H1 (cell line): ENCODE measurements around the gene FRMD4A. TPM values are rescaled to one million over a fixed set of nuclear protein-coding genes. Genes with fewer than 3 reads are reported as not detected.

Source experiments
- CTCF ChIA-PET: fragments of 300-600 bp; sonication (Branson Sonifier 250); formaldehyde crosslinking; loops from one replicate; lab custom pipeline; 2021; ENCODE audit not compliant: partially characterized antibody; lab: Charles Lee
- POLR2A ChIA-PET: fragments of 300-600 bp; sonication (Branson Sonifier 250); formaldehyde crosslinking; loops from one replicate; lab custom pipeline; 2021; ENCODE audit warnings: inconsistent platforms; ENCODE audit not compliant: partially characterized antibody; lab: Charles Lee
- DNase-seq, 2 experiments: peaks; one replicate each; pipeline versions ENCODE4 v3.0.0 to v3.0.0-alpha.2; 2010 to 2022; ENCODE audit warnings: low spot score in 2 of 2, low read depth in 1 of 2, mixed read lengths in 1 of 2
- FAIRE-seq: peaks from 2 replicates; lab custom pipeline; 2011; peaks lifted over from hg19 to GRCh38; lab: Jason Lieb, UNC
- H2AFZ ChIP-seq: 2 replicates; pipeline ENCODE4 v1.8.1; 2012; ENCODE audit warnings: low read length, inconsistent platforms
- H2AK5ac ChIP-seq: 2 replicates; pipeline ENCODE4 v1.6.1; 2013; ENCODE audit warnings: low read depth, low read length
- H2BK120ac ChIP-seq: replicated peaks from 2 replicates; pipeline ENCODE3; 2013; ENCODE audit warnings: low read depth, low read length, inconsistent platforms
- H2BK12ac ChIP-seq: 2 replicates; pipeline ENCODE4 v1.6.1; 2013; ENCODE audit warnings: low read depth, low read length
- H2BK15ac ChIP-seq: 2 replicates; pipeline ENCODE4 v1.6.1; 2013; ENCODE audit warnings: low read length
- H2BK20ac ChIP-seq: 2 replicates; pipeline ENCODE4 v1.6.1; 2013; ENCODE audit warnings: low read length
- H2BK5ac ChIP-seq: 2 replicates; pipeline ENCODE4 v1.6.1; 2013; ENCODE audit warnings: low read depth, low read length
- H3K14ac ChIP-seq: 2 replicates; pipeline ENCODE4 v1.6.1; 2013; ENCODE audit warnings: inconsistent platforms; ENCODE audit not compliant: insufficient read length
- H3K18ac ChIP-seq: 2 replicates; pipeline ENCODE4 v1.6.1; 2013; ENCODE audit warnings: low read length; ENCODE audit errors: extremely low read depth
- H3K23ac ChIP-seq: 2 replicates; pipeline ENCODE4 v1.6.1; 2013; ENCODE audit warnings: inconsistent platforms; ENCODE audit not compliant: insufficient read length
- H3K23me2 ChIP-seq: 2 replicates; pipeline ENCODE4 v1.6.1; 2013; ENCODE audit warnings: low read depth, low read length
- H3K27ac ChIP-seq: 2 replicates; pipeline ENCODE4 v1.6.1; 2011; ENCODE audit warnings: low read depth, low read length, inconsistent platforms
- H3K27me3 ChIP-seq, 4 experiments: replicated peaks in 1 of 4; 1 replicate in 1 of 4; 2 replicates in 3 of 4; pipeline versions ENCODE4 v1.6.1 to v1.8.1; 2011 to 2013; ENCODE audit warnings: low read length in 3 of 4, mild to moderate bottlenecking in 3 of 4, inconsistent platforms in 2 of 4, mixed read lengths in 2 of 4, moderate library complexity in 1 of 4; ENCODE audit not compliant: control insufficient read depth in 3 of 4, insufficient read depth in 3 of 4; ENCODE audit errors: extremely low read depth in 1 of 4
- H3K36me3 ChIP-seq, 4 experiments: 2 replicates each; pipeline versions ENCODE4 v1.6.1 to v1.8.1; 2011 to 2013; ENCODE audit warnings: mild to moderate bottlenecking in 4 of 4, low read length in 3 of 4, moderate library complexity in 2 of 4, control low read depth in 1 of 4, inconsistent platforms in 1 of 4; ENCODE audit not compliant: insufficient read depth in 4 of 4, control insufficient read depth in 2 of 4
- H3K4ac ChIP-seq: replicated peaks from 2 replicates; pipeline ENCODE3; 2013; ENCODE audit warnings: low read length, low read depth, mixed read lengths, inconsistent platforms; ENCODE audit not compliant: insufficient read length
- H3K4me1 ChIP-seq, 4 experiments: replicated peaks in 1 of 4; 1 replicate in 1 of 4; 2 replicates in 3 of 4; pipeline versions ENCODE4 v1.6.1 to v1.8.1; 2011 to 2013; ENCODE audit warnings: low read length in 3 of 4, inconsistent platforms in 2 of 4, mixed read lengths in 1 of 4; ENCODE audit not compliant: insufficient read depth in 4 of 4, control insufficient read depth in 3 of 4
- H3K4me2 ChIP-seq, 2 experiments: 2 replicates each; pipeline versions ENCODE4 v1.6.1 to v1.8.1; 2011 to 2013; ENCODE audit warnings: low read depth in 2 of 2, low read length in 2 of 2, control low read depth in 1 of 2, inconsistent platforms in 1 of 2, mild to moderate bottlenecking in 1 of 2; ENCODE audit not compliant: insufficient read depth in 1 of 2
- H3K4me3 ChIP-seq, 4 experiments: fragments of 200-600, 300-600 bp in 1 of 4; sonication (generic), shearing (Covaris generic), sonication (Bioruptor Twin) in 1 of 4; 2 replicates each; pipeline versions ENCODE4 v1.5.1 to v1.8.1; 2011 to 2016; ENCODE audit warnings: low read length in 4 of 4, low read depth in 3 of 4, control low read depth in 2 of 4, inconsistent platforms in 2 of 4, mild to moderate bottlenecking in 2 of 4, mixed read lengths in 1 of 4, moderate library complexity in 1 of 4; ENCODE audit not compliant: insufficient read depth in 2 of 4; ENCODE audit errors: extremely low read depth in 1 of 4
- H3K56ac ChIP-seq: replicated peaks from 2 replicates; pipeline ENCODE3; 2013; ENCODE audit warnings: low read depth, mild to moderate bottlenecking, mixed read lengths, low read length, inconsistent platforms; ENCODE audit not compliant: insufficient read length
- H3K79me1 ChIP-seq: 2 replicates; pipeline ENCODE4 v1.6.1; 2013; ENCODE audit warnings: low read depth, low read length, control low read depth
- H3K79me2 ChIP-seq, 2 experiments: 2 replicates each; pipeline versions ENCODE4 v1.6.1 to v1.8.1; 2012 to 2013; ENCODE audit warnings: low read length in 2 of 2, mild to moderate bottlenecking in 2 of 2, inconsistent platforms in 1 of 2; ENCODE audit not compliant: insufficient read depth in 2 of 2, control insufficient read depth in 1 of 2
- H3K9ac ChIP-seq, 4 experiments: replicated peaks in 1 of 4; 1 replicate in 1 of 4; 2 replicates in 3 of 4; pipeline versions ENCODE4 v1.6.1 to v1.8.1; 2011 to 2013; ENCODE audit warnings: low read depth in 3 of 4, low read length in 3 of 4, control low read depth in 2 of 4, mild to moderate bottlenecking in 2 of 4, moderate library complexity in 2 of 4, inconsistent platforms in 1 of 4; ENCODE audit errors: extremely low read depth in 1 of 4
- H3K9me3 ChIP-seq, 2 experiments: 2 replicates each; pipeline versions ENCODE4 v1.6.1 to v1.8.1; 2012 to 2013; ENCODE audit warnings: mild to moderate bottlenecking in 2 of 2, moderate library complexity in 2 of 2, control low read depth in 1 of 2, inconsistent platforms in 1 of 2, low read depth in 1 of 2, low read length in 1 of 2, mixed read lengths in 1 of 2; ENCODE audit not compliant: insufficient read depth in 2 of 2
- H4K20me1 ChIP-seq, 2 experiments: replicated peaks in 1 of 2; 2 replicates each; pipeline versions ENCODE3 to v1.8.1; 2011 to 2013; ENCODE audit warnings: inconsistent platforms in 2 of 2, low read length in 2 of 2, mild to moderate bottlenecking in 1 of 2; ENCODE audit not compliant: insufficient read depth in 2 of 2, control insufficient read depth in 1 of 2
- H4K5ac ChIP-seq: 2 replicates; pipeline ENCODE4 v1.6.1; 2013; ENCODE audit warnings: low read length, low read depth, mixed read lengths, inconsistent platforms; ENCODE audit not compliant: insufficient read length
- H4K8ac ChIP-seq: 2 replicates; pipeline ENCODE4 v1.8.0; 2013; ENCODE audit warnings: mild to moderate bottlenecking, moderate library complexity, low read length, inconsistent platforms; ENCODE audit not compliant: insufficient read depth; ENCODE audit errors: extremely low read depth
- H4K91ac ChIP-seq: replicated peaks from 2 replicates; pipeline ENCODE3; 2013; ENCODE audit warnings: low read length, mixed read lengths, inconsistent platforms; ENCODE audit not compliant: insufficient read length
- CEBPB ChIP-seq: IDR thresholded peaks from 2 replicates; pipeline ENCODE4 v1.6.1; 2012; ENCODE audit warnings: low read depth, low read length
- CTCF ChIP-seq, 3 experiments: IDR thresholded peaks; 1 replicate in 2 of 3; 2 replicates in 1 of 3; pipeline versions ENCODE4 v1.5.1 to v1.6.1; 2011; ENCODE audit warnings: low read length in 3 of 3, mild to moderate bottlenecking in 3 of 3, inconsistent platforms in 2 of 3, low read depth in 1 of 3, moderate library complexity in 1 of 3; ENCODE audit not compliant: insufficient read depth in 1 of 3; ENCODE audit errors: control extremely low read depth in 1 of 3
- MAFK ChIP-seq: IDR thresholded peaks from 2 replicates; pipeline ENCODE4 v1.6.1; 2012; ENCODE audit warnings: low read depth, mild to moderate bottlenecking, improper control_type of control experiment, low read length
- RBBP5 ChIP-seq: IDR thresholded peaks from 2 replicates; pipeline ENCODE4 v1.7.1; 2012; ENCODE audit warnings: low read depth, mild to moderate bottlenecking, inconsistent platforms, low read length, moderate library complexity, borderline replicate concordance
- RNF2 ChIP-seq: fragments of 200-900, 300-1000 bp; sonication (generic); IDR thresholded peaks from 2 replicates; pipeline ENCODE4 v1.7.1; 2016; ENCODE audit warnings: borderline replicate concordance, low read depth, mild to moderate bottlenecking, antibody characterized with exemption, low read length; ENCODE audit not compliant: poor library complexity, severe bottlenecking; ENCODE audit errors: missing control alignments
- SIX5 ChIP-seq: IDR thresholded peaks from 2 replicates; pipeline ENCODE4 v1.6.1; 2011; ENCODE audit warnings: mild to moderate bottlenecking, low read depth, low read length
- WGBS, 2 experiments: shearing (Covaris generic) in 1 of 2; methylation state at CpG; one replicate each; pipeline versions ENCODE4 v1.1.6 to v1.1.7; 2013 to 2015; ENCODE audit warnings: low lambda C conversion rate in 2 of 2, mixed read lengths in 2 of 2, inconsistent platforms in 1 of 2, low coverage in 1 of 2, missing lambda C conversion rate in 1 of 2; ENCODE audit not compliant: insufficient replicate concordance in 2 of 2, insufficient coverage in 1 of 2, insufficient read length in 1 of 2; ENCODE audit errors: extremely low coverage in 1 of 2, missing lambda C conversion rate in 1 of 2; 5-methylcytosine and 5-hydroxymethylcytosine counted together
- polyA plus RNA-seq, 7 experiments: library from polyadenylated mRNA; depleted of rRNA in 3 of 7; stranded (reverse) in 5 of 7; unstranded in 2 of 7; fragments of >200 nt in 5 of 7; fragments of 200-250 nt in 2 of 7; gene quantifications; 1 replicate in 5 of 7; 2 replicates in 1 of 7; 4 replicates in 1 of 7; pipeline versions ENCODE4 v1.2.1 to v1.2.3, GENCODE V29; 2011 to 2013; ENCODE audit warnings: missing spikeins in 2 of 7, mixed read lengths in 2 of 7
- total RNA-seq: library from RNA; stranded (reverse); fragmentation: NEBNext Ultra II Directional; extraction: Animal tissue kit (Norgen Biotek cat#: 25700); gene quantifications from 2 replicates; pipeline ENCODE4 v1.2.1, GENCODE V29; 2021

The FRMD4A gene
- total and polyA plus RNA-seq, 2 of the 8 experiments (the other 6 are each of a cell fraction or from before 2014, with no cell fraction given), result 38.6 to 39.6 TPM

GRCh38 chr10:13643016-13643415, 687.7 kb downstream of the FRMD4A start:
- no peak overlapping the region for H2AK5ac ChIP-seq
- H3K4ac ChIP-seq, result no peak overlapping the region
- WGBS, 2 experiments, result 81% methylated on average over 7 of the region's 7 CpGs; no CpG with 5 or more reads in 1 of the 2 experiments
- H3K4me1 ChIP-seq, result no peaks in the 10 kb centered on the region
- H3K36me3 ChIP-seq, result peaks cover 4 to 34% (median 18%) of the 10 kb centered on the region in 4 experiments; a peak in 7 of 8 replicates
- no peak overlapping the region for H2BK120ac ChIP-seq
- H2BK20ac ChIP-seq, result no peak overlapping the region
- H3K27ac ChIP-seq, result no peak overlapping the region
- no peak overlapping the region for H3K14ac ChIP-seq
- H4K5ac ChIP-seq, result no peak overlapping the region
- no peak for FAIRE-seq
- peak in 1 of 2 experiments; percentile 29 for DNase-seq
- no peak overlapping the region for H3K18ac ChIP-seq
- H2BK15ac ChIP-seq, result no peak overlapping the region
- no peak overlapping the region for H4K8ac ChIP-seq
- no peaks in the 10 kb centered on the region for H3K79me2 ChIP-seq
- H3K9ac ChIP-seq, result no peak overlapping the region
- no peak overlapping the region for H3K4me3 ChIP-seq
- H2BK5ac ChIP-seq, result 0 out of 2 replicates have a peak overlapping the region, but pooled peaks have one; percentile 1
- H3K79me1 ChIP-seq, result no peaks in the 10 kb centered on the region
- no peaks in the 10 kb centered on the region for H4K20me1 ChIP-seq
- no peaks in the 10 kb centered on the region for H3K27me3 ChIP-seq
- H4K91ac ChIP-seq, result no peak overlapping the region
- H2AFZ ChIP-seq, result no peak overlapping the region
- H3K23ac ChIP-seq, result no peak overlapping the region
- H3K4me2 ChIP-seq, result no peak overlapping the region
- H3K23me2 ChIP-seq, result no peaks in the 10 kb centered on the region
- H3K9me3 ChIP-seq, result peaks cover 15 to 23% of the 10 kb centered on the region in 2 experiments; a peak in 3 of 4 replicates
- no peak overlapping the region for H2BK12ac ChIP-seq
- ChIA-PET CTCF (interaction anchor here (1.6 kb wide), 1 partner anchor 17 kb away, joined by 4 read pairs; no protein-coding TSS in a partner anchor), POLR2A (interaction anchor here (0.6 to 1.8 kb wide), 2 partner anchors 10 to 81 kb away, joined by 3 to 5 read pairs; no protein-coding TSS in a partner anchor)
- no peak overlapping the region for H3K56ac ChIP-seq
- no peak for TF ChIP-seq RNF2
- TF ChIP-seq CEBPB, result no peak
- TF ChIP-seq CTCF (IDR thresholded peaks at IDR 0.05; ENCODE audit: control extremely low read depth in 1 of 3, insufficient read depth in 1 of 3, low read depth in 1 of 3, low read length in 3 of 3), result no peak
- no peak for TF ChIP-seq MAFK
- no peak for TF ChIP-seq SIX5
- no peak for TF ChIP-seq RBBP5
